ENCODE data around the gene TULP4.

DNA sequence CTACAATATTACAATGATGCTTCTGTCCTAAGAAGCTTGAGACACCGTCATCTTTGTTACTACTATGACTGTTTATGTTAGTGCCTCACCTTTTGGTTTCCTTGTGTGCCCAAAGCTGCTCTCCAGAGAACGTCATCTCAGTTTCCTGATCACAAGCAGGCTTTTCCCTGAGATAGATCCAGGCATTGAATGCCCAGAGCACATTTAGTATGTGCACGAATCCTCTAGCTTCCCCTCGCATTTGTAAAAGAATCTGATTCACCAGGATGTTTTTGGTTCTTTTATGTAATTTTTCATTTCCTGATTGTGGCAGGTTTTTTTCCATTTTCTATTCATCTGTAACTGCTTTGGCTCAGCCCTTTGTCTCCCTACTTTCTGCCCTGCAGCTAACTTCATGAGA is 147.5 kb downstream of the TULP4 start:
- TF ChIP-seq, protein P1, sequence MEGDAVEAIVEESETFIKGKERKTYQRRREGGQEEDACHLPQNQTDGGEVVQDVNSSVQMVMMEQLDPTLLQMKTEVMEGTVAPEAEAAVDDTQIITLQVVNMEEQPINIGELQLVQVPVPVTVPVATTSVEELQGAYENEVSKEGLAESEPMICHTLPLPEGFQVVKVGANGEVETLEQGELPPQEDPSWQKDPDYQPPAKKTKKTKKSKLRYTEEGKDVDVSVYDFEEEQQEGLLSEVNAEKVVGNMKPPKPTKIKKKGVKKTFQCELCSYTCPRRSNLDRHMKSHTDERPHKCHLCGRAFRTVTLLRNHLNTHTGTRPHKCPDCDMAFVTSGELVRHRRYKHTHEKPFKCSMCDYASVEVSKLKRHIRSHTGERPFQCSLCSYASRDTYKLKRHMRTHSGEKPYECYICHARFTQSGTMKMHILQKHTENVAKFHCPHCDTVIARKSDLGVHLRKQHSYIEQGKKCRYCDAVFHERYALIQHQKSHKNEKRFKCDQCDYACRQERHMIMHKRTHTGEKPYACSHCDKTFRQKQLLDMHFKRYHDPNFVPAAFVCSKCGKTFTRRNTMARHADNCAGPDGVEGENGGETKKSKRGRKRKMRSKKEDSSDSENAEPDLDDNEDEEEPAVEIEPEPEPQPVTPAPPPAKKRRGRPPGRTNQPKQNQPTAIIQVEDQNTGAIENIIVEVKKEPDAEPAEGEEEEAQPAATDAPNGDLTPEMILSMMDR (IDR thresholded peaks at IDR 0.05), result no peak
- TF ChIP-seq ZFX (IDR thresholded peaks at IDR 0.05; ENCODE audit: borderline replicate concordance), result no peak
